ENCODE results near the gene AMOTL2. TPM values are rescaled to one million over a fixed set of nuclear protein-coding genes. Genes with fewer than 3 reads are reported as not detected.

The AMOTL2 gene
- total RNA-seq, 1 experiment from 2014 or later = 146 TPM

DNA sequence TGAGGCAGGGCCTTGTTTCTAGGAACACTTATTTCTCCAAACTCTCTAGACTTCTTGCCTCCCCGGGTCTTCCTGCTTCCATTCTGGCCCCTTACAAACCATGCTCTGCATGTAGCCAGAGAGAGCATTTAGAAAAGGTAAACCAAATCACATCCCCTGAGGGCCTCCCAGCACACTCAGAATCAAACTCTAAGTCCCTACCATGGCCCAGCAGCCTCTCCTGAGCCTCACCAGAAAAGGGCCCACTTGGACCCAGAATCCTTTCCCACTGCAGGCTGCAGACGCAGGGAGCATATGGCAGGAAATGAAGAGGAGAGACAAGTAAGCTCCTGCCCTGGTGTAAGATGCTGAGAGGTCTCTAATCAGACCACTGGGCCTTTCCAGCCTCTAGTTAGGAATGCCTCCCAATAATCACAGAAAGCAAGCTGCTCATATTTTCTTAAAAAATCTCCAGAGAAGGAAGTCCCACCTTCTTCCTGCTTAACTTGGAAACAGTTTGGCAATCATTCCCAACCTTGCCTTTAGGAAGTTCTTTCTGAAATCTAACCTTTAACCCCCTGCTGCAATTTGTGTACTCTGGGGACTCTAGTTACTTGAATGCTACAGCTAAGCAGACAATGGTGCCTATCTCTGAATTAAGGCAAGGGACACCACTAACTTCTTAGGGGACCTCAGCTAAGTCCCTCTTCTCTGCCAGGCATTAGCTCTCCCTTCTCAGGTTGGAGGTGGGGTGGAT is 4.2 kb downstream of the AMOTL2 start:
- no TSS peak for BruUV-seq (replicated peaks)
- TF ChIP-seq, protein P1, sequence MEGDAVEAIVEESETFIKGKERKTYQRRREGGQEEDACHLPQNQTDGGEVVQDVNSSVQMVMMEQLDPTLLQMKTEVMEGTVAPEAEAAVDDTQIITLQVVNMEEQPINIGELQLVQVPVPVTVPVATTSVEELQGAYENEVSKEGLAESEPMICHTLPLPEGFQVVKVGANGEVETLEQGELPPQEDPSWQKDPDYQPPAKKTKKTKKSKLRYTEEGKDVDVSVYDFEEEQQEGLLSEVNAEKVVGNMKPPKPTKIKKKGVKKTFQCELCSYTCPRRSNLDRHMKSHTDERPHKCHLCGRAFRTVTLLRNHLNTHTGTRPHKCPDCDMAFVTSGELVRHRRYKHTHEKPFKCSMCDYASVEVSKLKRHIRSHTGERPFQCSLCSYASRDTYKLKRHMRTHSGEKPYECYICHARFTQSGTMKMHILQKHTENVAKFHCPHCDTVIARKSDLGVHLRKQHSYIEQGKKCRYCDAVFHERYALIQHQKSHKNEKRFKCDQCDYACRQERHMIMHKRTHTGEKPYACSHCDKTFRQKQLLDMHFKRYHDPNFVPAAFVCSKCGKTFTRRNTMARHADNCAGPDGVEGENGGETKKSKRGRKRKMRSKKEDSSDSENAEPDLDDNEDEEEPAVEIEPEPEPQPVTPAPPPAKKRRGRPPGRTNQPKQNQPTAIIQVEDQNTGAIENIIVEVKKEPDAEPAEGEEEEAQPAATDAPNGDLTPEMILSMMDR (IDR thresholded peaks at IDR 0.05) = no peak
- TF ChIP-seq POLR2AphosphoS5 (IDR thresholded peaks at IDR 0.05; ENCODE audit: low read depth, low read length) = no peak; the same call in none of the 2 replicates
- no peak for TF ChIP-seq SIN3A (IDR thresholded peaks at IDR 0.05; ENCODE audit: borderline replicate concordance, insufficient read depth, low read depth, low read length)
- TF ChIP-seq, protein P2, sequence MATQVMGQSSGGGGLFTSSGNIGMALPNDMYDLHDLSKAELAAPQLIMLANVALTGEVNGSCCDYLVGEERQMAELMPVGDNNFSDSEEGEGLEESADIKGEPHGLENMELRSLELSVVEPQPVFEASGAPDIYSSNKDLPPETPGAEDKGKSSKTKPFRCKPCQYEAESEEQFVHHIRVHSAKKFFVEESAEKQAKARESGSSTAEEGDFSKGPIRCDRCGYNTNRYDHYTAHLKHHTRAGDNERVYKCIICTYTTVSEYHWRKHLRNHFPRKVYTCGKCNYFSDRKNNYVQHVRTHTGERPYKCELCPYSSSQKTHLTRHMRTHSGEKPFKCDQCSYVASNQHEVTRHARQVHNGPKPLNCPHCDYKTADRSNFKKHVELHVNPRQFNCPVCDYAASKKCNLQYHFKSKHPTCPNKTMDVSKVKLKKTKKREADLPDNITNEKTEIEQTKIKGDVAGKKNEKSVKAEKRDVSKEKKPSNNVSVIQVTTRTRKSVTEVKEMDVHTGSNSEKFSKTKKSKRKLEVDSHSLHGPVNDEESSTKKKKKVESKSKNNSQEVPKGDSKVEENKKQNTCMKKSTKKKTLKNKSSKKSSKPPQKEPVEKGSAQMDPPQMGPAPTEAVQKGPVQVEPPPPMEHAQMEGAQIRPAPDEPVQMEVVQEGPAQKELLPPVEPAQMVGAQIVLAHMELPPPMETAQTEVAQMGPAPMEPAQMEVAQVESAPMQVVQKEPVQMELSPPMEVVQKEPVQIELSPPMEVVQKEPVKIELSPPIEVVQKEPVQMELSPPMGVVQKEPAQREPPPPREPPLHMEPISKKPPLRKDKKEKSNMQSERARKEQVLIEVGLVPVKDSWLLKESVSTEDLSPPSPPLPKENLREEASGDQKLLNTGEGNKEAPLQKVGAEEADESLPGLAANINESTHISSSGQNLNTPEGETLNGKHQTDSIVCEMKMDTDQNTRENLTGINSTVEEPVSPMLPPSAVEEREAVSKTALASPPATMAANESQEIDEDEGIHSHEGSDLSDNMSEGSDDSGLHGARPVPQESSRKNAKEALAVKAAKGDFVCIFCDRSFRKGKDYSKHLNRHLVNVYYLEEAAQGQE (IDR thresholded peaks at IDR 0.05; ENCODE audit: insufficient read depth in 1 of 2, low read depth in 2 of 2, low read length in 1 of 2) = no peak
- TF ChIP-seq TCF7L2 (IDR thresholded peaks at IDR 0.05; ENCODE audit: low read depth, low read length) = no peak
- DNase-seq (ENCODE audit: low read depth, low spot score) = no peak
- H3K27ac ChIP-seq (ENCODE audit: low read length) = peak overlapping the region; percentile 94
- CTCF ChIA-PET = no interaction called here
- intact Hi-C loops (cut with micrococcal nuclease; ENCODE audit: unreplicated experiment) (no loop called here), in situ Hi-C loops (cut with HindIII; ENCODE audit: low pct_unique_long_range_greater_than_20kb, low sequenced_read_pairs) (no loop called here)
- POLR2A ChIA-PET = interaction anchor here (0.5 to 0.7 kb wide), 3 partner anchors 55 to 128 kb away, joined by 3 to 4 read pairs (median 3); no protein-coding TSS in a partner anchor
- H3K9me3 ChIP-seq (ENCODE audit: control insufficient read depth, insufficient read depth, low read depth, low read length) = no peaks in the 10 kb centered on the region
- H3K4me3 ChIP-seq (ENCODE audit: low read depth in 2 of 2, low read length in 2 of 2) = 0 out of 4 replicates have a peak overlapping the region, but pooled peaks of 1 of the 2 experiments have one; percentile 7
- peaks cover 28% of the 10 kb centered on the region for H3K36me3 ChIP-seq (ENCODE audit: control insufficient read depth, insufficient read depth, low read length)
- H3K4me1 ChIP-seq (ENCODE audit: control insufficient read depth, insufficient read depth, low read length) = peaks cover 75% of the 10 kb centered on the region
- no peaks in the 10 kb centered on the region for H3K27me3 ChIP-seq (ENCODE audit: control insufficient read depth, insufficient read depth, low read length)
- ATAC-seq = no peak

DNA sequence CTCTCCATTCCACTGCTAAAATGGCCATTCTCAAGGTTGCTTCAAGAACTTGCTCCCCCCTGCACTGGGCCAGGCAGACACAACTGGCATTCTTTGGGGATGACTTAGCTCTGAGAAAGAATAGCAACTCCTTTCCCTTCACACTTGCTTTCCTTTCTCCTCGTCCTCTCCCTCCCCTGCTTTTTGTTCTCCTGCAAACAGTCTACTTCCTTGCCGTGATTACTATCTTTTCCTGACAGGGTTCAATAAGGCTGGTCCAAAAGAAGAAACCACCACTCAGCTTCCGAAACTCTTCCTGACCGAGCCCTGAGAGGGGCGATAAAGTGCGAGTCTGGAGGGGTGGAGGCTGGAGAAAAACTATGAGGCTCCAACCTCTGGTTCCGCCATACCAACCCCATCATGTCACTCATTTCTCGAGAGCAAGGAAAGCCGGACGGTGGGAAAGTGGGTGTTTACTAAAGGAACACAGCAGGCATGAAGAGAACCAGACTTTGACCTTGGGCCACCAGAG is 5.0 kb downstream of the AMOTL2 start:
- ChIA-PET CTCF (no interaction called here), POLR2A (no interaction called here)
- DNase-seq (ENCODE audit: low read depth, low spot score) = no peak
- Histone ChIP-seq H3K4me3 (ENCODE audit: low read depth in 2 of 2, low read length in 2 of 2) (no peak overlapping the region), H3K36me3 (ENCODE audit: control insufficient read depth, insufficient read depth, low read length) (peaks cover 28% of the 10 kb centered on the region), H3K4me1 (ENCODE audit: control insufficient read depth, insufficient read depth, low read length) (peaks cover 83% of the 10 kb centered on the region), H3K9me3 (ENCODE audit: control insufficient read depth, insufficient read depth, low read depth, low read length) (no peaks in the 10 kb centered on the region), H3K27me3 (ENCODE audit: control insufficient read depth, insufficient read depth, low read length) (no peaks in the 10 kb centered on the region), H3K27ac (ENCODE audit: low read length) (peak overlapping the region; percentile 94)
- TF ChIP-seq, protein P1 (IDR thresholded peaks at IDR 0.05) = no peak
- TF ChIP-seq TCF7L2 (IDR thresholded peaks at IDR 0.05; ENCODE audit: low read depth, low read length) (no peak), POLR2AphosphoS5 (IDR thresholded peaks at IDR 0.05; ENCODE audit: low read depth, low read length) (no peak), SIN3A (IDR thresholded peaks at IDR 0.05; ENCODE audit: borderline replicate concordance, insufficient read depth, low read depth, low read length) (no peak)
- TF ChIP-seq, protein P2 (IDR thresholded peaks at IDR 0.05; ENCODE audit: insufficient read depth in 1 of 2, low read depth in 2 of 2, low read length in 1 of 2) = no peak
- in situ Hi-C loops (cut with HindIII; ENCODE audit: low pct_unique_long_range_greater_than_20kb, low sequenced_read_pairs) = no loop called here
- BruUV-seq (replicated peaks) = TSS peak; percentile 6
- intact Hi-C loops (cut with micrococcal nuclease; ENCODE audit: unreplicated experiment) = no loop called here
- no peak for ATAC-seq

Data from Panc1 (cell line).